Esophagus mucosa (tissue), 1 donor: ENCODE measurements around the gene HCN4. TPM values are rescaled to one million over a fixed set of nuclear protein-coding genes. Genes with fewer than 3 reads are reported as not detected.
A peak's percentile ranks its signal among the peaks of the same experiment; 100 is the strongest.

Experiments used
- ATAC-seq: fragments of 200-7000 bp; cut with Tn5 transposase; one replicate; pipeline ENCODE4 v1.9.1; 2020
- total RNA-seq: library from RNA; stranded (reverse); gene quantifications from one replicate; pipeline ENCODE4 v1.2.4, GENCODE V29; 2023
- donor health status: DM: yes; HTN: yes; CAD: no.

Gene HCN4
- total RNA-seq, 1 donor from 2014 or later = not detected

DNA sequence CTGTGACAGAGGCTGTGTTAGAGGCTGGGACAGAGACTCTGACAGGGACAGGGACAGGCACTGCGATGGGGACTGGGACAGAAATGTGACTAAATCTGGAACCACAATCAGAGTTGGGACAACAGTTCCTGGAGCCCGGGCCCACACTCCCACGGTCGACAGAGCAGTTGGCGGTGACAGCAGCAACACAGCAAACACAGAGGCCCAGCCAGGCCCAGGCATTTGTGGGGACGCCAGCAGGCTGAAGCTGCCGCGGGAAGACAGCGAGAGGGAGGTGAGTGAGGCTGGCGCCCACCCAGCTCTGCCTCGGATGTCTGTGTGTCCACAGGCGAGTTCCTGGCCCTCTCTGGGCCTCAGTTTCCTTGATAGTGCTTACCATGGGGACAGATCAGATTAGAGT, 9.3 kb upstream of the HCN4 start:
- ATAC-seq = no peak

DNA sequence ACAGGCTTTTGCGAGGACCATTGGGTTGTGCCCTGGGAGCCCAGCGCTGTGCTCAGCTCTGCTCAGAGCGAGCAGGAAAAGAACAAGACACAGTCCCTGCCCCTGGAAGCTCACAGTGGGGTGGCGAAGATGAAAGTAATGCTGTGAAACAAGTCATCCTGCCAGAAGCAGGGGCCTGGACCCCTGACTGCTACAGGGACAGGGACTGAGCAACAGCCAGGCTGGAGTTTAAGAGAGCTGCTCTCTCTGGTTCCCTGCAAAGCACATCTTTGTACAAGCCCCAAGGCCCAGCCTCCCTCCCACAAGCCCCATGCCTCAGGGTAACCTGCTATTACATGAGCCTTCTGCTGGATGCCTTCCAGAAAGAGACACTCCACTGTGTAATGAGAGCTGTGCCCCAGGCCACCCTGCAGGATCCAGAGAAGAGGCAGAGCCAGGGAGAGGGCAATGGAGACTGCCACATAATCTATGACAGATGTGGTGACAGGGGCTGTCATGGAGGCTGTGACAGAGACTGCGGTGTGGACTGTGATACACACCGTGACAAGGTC, 7.1 kb upstream of the HCN4 start:
- no peak for ATAC-seq

- ATAC-seq = no peak
Measured at GRCh38 chr15:73375012-73375411, 6.3 kb upstream of the HCN4 start.

DNA sequence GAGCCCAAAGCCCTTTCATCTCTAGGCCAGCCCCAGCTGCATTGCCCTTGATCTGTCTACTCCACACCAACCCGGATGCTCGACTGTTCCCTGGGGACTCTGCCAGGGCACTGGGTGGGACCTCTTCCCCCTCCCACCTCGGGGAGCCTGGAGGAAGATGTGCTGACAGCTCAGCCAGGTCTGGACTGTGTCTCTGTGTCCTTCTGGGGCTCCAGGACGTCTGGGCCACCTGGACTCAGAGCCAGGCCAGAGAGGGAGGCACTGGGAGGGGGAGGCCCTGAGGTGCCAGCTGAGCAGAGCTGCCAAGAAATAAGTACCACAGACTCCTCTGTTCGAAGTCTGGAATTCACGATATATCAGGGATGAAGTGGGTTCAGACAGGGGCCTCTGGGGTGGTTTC, 5.8 kb upstream of the HCN4 start:
- no peak for ATAC-seq

GRCh38 chr15:73373221-73373620, 4.5 kb upstream of the HCN4 start:
- no peak for ATAC-seq

GRCh38 chr15:73371812-73372211, 3.1 kb upstream of the HCN4 start:
- no peak for ATAC-seq

DNA sequence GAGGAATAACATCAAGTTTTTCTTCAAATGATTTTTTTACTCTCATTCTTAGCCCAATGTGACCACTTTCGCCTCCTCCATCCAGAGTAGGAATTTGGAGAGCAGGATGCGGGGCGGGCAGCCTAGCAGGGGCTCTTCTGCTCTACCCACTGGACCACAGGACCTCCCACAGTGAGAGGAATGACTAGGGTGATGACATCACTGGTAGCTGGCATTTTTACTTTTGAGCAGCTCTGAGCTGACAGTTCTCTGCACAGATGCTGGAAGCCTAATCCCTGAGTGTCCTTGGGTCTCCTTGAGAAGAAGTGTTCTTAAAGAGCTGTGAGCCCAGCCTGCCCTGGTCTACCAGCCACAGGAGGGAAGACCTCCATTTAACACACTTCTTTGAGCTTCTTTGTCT, 1.4 kb upstream of the HCN4 start:
- ATAC-seq = no peak

DNA sequence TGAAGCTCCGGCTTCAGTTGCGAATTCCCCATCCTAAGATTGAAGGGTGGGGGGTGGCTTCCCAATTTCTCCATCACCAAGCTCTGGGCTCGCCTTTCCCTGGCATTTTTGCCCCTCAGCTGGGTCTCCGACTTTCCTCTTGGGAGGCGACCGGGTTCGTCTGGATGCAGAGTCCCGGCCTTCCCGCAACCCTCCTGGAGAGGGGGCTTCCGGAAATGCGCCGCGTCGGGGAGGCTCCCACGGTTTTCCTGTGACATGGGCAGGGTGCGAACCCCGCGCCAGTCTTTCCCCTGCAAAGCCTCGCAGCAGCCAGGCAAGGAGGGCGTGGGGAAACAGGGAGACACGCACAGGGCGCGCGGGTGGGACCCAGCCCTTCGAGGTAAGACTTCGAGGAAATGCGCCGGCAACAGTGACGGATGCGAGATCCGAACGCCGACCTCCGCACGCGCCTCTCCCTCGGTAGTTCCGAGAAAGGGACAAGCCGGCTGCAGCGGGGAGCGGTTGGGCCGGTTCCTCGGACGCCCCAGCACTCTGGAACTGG, 466 bp upstream of the HCN4 start:
- ATAC-seq = no peak

DNA sequence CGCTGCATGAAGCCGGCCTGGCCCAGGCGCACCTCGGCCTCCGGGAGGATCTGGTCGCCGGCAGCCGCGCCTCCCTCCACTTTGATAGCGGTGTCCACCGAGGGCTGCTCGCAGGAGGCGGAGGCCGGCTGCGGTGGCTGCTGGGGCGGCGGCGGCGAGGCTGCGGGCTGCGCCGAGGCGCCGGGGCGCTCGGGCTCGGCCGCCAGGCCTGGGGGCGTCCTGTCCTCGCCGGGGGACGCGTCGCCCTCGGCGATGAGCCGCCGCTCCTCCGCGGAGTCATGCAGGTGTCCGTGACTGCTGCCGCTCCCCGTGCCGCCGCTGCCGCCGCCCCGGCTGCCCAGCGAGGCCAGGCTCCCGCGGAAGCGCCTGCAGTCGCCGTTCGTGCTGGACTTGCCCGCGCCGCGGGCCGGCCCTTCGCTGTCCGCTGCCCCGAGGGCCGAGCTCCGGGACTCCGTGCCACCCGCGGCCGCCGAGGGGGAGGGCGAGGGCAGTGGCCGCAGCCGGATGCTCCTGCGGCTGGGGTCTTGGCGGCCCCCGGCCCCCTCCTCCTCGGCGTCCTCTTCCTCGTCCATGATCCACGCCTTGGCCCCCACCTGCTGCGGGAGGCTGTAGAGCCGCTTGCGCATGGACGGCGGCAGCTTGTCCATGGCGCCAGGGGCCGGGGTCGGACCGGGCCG, 996 bp downstream of the HCN4 start:
- ATAC-seq = no peak

DNA sequence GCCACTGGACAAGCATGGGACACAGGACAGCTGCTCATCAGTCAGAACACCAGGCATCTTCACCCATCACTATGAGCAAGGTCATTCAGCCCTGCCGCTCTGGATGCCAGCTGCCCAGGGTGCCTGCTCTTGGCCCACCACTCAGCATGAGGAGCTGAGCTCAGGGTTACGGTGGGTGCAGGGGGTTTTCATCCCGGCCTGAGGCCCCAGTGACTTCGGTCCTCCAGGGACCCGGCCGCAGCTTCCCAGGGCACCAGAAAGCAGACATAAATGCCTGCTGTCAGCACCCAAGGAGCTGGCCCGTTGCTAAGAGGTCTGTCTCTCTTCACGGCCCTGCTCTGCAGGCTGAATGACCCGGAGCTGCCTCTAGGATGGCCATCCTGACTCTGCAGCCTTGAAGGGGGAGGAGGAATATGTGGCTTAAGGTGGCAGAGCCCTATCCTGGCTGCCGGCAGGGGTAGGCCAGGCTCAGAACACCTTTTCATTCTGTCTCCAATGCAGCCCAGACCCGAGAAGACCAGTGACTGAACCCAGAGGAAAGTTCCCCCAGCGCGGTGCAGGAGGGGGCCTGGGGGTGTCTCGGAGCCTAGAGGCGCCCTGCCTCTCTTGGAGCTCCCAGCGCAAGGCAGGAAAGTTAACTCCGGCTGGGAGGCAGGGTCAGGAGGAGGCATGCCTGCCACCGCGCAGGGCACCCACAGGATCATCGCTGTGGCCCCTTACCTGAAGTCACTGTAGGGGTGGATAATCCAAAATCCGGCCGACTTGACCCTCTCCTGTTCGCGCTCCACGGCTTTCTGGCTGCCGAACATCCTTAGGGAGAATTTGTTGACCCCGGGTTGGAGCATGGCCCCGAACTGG, 1.8 kb downstream of the HCN4 start:
- ATAC-seq = no peak

GRCh38 chr15:73364070-73364469, 4.7 kb downstream of the HCN4 start:
- no peak for ATAC-seq

DNA sequence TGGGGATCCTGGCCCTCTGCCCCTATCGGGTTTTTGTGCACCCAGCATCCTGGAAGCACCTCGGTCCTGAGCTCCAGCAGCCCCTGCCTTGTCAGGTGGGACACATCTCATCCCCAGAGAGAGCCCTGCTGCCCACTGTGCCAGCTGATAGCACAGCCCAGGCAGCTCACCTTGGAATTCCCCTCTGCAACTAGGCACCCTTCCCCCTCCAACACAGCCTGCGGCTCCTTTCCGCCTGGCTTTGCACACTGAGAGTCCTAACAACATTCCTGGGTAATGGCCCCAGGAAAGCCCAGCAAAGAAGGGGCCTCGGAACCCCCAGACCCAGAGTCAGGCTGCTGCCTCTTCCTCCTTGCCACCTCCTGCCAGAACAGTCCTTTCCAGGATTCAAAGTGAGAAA, 5.9 kb downstream of the HCN4 start:
- no peak for ATAC-seq

- no peak for ATAC-seq
Measured at GRCh38 chr15:73361337-73361736, 7.4 kb downstream of the HCN4 start.

DNA sequence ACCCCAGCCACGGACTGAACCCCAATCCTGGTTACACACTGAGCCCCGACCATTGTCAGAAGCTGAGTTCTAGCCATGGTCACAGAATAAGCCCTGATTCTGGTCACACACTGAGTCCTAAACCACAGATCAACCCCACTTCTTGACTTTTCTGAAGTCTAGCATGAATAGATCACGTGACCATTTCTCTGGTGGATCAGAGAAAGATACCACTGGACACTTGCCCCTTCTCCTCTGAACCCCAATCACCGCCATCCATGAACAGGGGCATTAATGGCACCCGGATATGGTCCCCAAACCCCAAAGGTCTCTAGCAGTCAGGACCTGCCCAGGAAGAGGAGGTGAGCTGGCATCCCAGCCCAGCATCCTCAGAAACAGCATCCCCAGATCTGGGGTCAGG, 9.1 kb downstream of the HCN4 start:
- ATAC-seq = no peak

DNA sequence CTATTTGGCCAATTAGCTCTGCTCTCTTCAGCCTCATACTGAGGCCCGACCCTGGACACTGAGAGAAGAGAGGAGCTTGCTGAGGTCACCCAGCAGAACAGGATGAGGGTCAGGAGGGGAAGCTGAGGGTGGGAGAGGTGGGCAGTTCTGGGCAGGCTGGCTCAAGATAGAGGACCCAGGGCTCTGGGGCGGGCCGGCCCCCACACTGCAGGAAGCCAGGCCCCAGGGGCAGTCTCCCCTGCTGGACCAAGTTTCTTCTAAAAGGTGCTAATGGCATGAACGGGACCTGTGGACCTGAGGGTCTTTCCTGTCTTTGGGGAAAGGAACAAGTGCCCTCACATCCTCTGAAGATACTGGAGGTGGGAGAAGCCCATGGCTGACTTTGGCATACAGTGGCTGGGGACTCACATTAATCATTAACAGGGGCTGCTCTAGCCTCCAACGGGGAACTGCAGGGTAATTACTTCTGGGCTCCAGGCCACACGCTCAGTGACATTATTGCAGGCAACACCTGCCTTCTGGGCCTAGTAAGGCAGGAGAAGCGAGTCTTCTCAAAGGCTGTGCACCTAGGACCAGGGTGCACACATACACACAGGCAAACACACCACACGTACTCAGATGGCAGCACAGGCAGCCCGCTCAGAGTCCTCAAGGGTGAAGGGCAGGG, 10.6 kb downstream of the HCN4 start:
- no peak for ATAC-seq

DNA sequence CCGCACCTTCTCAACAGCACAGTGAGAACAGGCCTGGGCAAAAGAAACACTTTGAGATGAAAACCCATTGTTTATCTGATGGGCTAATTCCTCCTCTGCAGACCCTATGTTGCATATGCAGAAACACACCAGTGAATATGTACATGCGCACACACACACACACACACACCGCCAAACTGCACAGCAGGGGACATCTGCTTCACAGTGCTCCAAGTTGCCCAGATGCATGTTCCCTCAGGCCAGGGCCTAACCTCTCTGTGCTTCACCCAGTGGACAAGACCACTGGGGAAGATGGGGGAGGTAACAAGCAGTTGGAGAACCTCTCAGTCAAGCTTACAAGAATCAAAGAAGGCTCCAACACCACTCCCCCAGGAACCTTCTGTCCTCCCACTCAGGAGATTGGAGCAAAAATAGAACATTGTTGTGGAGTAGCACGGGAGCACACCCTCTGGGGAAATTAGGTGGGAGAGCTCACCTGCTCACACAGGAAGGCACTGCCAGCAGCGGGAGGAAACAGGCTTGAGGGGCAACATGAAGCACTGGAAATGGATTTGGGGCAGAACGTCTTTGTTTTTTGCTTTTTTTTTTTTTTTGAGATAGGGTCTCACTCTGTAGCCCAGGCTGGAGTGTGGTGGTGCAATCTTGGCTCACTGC, 13.0 kb downstream of the HCN4 start:
- ATAC-seq = no peak

- no peak for ATAC-seq
Measured at GRCh38 chr15:73354241-73354640, 14.5 kb downstream of the HCN4 start.

DNA sequence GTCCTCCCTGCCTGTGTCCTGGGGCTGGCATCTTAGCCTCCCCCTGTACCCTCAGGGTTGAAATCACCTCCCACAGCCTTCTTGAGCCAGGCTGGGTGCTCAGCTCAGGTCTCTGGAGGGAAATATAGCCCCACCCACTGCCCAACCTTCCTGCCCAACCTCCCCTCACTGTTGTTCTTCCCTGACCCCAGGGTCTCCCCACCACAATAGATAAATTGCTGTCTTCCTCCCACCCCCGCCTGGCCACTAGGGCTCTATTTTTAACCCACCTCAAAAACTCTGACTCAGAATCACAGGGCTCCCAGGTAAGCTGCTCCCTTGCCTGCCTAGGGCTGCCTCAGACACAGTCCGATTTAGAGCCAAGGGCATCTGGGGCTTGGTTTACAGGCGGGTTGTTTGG, 15.0 kb downstream of the HCN4 start:
- ATAC-seq = no peak

DNA sequence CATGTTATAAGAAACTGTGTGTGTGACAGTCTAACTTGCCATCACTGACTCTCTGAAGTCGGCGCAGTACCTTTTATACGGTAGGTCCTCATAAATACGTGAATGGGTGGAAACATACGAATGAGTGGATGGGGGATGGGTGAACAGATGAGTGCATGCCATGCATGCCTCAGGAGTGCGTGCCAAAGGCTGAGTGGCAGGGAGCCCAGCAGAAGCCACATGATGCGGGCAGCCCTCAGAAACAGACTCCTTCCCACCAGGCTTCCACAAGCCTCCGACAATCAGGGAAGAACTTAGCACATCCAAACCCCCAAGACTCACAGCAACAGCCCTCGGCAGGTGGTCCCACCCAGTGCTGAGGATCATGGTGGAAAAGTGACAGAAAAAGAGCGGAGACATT, 16.7 kb downstream of the HCN4 start:
- no peak for ATAC-seq

DNA sequence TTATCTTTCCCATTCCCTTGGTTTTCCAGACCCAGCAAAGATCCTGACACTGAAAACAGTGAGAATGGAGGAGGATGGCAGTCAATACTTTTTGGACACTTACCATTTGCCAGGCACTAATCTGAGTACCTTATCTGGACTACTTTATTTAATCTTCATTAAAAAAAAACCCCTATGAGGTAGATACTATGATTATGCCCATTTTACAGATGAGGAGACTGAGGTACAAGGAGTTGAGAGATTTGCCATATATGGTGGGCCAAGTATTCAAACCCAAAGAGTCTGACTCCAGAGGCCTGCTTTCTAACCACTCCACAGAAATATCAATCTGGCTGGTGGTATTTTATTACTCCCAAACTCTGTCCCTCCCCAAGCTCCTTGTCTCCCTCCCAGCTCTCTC, 19.6 kb downstream of the HCN4 start:
- no peak for ATAC-seq

DNA sequence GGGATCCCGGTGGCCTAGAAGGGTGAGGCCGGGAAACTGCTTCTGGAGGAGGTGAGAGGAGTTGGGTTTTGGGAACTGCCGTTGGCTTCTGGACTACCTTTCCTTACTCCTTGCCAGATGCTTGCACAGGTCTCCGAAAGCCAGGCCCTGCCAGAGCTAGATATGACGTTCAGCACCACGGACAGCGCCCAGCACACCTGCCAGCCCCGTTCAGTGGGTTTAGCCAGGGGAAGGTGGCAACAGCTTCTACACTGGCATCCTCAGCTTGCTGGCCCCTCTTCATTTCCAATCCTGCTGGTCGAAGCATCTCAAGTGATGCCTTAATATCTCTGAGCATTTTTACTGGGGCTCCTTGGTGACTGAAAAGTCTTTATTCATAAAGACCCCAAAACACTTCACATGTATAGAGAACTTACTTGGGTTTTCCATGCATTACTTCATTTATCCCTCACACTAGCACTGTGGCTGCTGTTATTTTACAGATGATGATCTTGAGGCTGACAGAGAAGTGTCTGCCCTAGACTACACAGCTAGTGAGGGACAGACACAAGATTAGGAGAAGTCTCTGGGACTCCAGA, 21.9 kb downstream of the HCN4 start:
- ATAC-seq = peak; percentile 57

DNA sequence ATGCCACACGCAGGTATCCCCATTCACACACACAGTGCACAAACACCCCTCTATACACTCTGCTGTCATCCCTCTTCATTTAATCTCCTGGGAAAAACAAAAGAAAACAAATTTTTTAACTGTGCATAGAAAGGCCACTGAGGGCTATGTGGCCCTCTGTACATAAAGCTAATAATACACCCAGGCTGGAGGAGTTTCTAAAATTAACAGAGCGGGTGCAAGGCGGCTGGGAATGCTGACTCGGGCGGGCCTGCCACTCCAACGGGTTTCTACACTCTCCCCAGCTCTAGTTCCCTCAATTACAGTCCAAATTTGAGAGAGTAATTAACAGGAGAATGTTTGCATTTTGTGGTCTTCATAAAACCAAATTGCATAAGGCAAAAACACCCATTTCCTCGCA, 23.1 kb downstream of the HCN4 start:
- ATAC-seq = no peak
